Natural killer cell (primary cell): ENCODE data around the gene WFDC6. TPM values are rescaled to one million over a fixed set of nuclear protein-coding genes. Genes with fewer than 3 reads are reported as not detected.

Source experiments
- ATAC-seq, 3 donors: fragments of 150-1000 bp in 2 of 3; fragments of 200-7000 bp in 1 of 3; cut with Tn5 transposase; 1 replicate in 1 of 3; 2 replicates in 2 of 3; pipeline ENCODE4 v1.10.0; 2021; ENCODE audit warnings: mild to moderate bottlenecking in 2 of 3, moderate library complexity in 2 of 3
- DNase-seq, 2 donors: peaks; one replicate each; pipeline versions ENCODE4 v3.0.0 to v3.0.0-alpha.2; 2013 to 2021; ENCODE audit warnings: mixed read lengths in 1 of 2
- H3K27ac ChIP-seq: one replicate; pipeline ENCODE4 v1.5.1; 2013; ENCODE audit warnings: mild to moderate bottlenecking, low read length
- H3K27me3 ChIP-seq: one replicate; pipeline ENCODE4 v1.6.1; 2013; ENCODE audit warnings: low read length; ENCODE audit not compliant: control insufficient read depth, insufficient read depth
- H3K36me3 ChIP-seq: one replicate; pipeline ENCODE4 v1.6.1; 2013; ENCODE audit warnings: low read length; ENCODE audit not compliant: control insufficient read depth, insufficient read depth
- H3K4me1 ChIP-seq: one replicate; pipeline ENCODE4 v1.6.1; 2013; ENCODE audit warnings: low read length; ENCODE audit not compliant: control insufficient read depth, insufficient read depth
- H3K4me3 ChIP-seq: one replicate; pipeline ENCODE4 v1.5.1; 2013; ENCODE audit warnings: low read length
- H3K9me3 ChIP-seq: one replicate; pipeline ENCODE4 v1.6.1; 2013; ENCODE audit warnings: low read length; ENCODE audit not compliant: control insufficient read depth, insufficient read depth
- H3K27ac Mint-ChIP-seq, 2 donors: one replicate each; pipeline ENCODE4 v1.8.0; 2022; ENCODE audit warnings: mild to moderate bottlenecking in 2 of 2, mixed read lengths in 2 of 2, moderate library complexity in 1 of 2
- H3K27me3 Mint-ChIP-seq, 2 donors: one replicate each; pipeline ENCODE4 v1.8.0; 2022; ENCODE audit warnings: low read depth in 2 of 2, mixed read lengths in 2 of 2
- H3K36me3 Mint-ChIP-seq: one replicate; pipeline ENCODE4 v1.8.0; 2022; ENCODE audit warnings: mixed read lengths
- H3K4me1 Mint-ChIP-seq, 2 donors: one replicate each; pipeline ENCODE4 v1.8.0; 2022; ENCODE audit warnings: mixed read lengths in 2 of 2
- H3K4me3 Mint-ChIP-seq: one replicate; pipeline ENCODE4 v1.8.0; 2022; ENCODE audit warnings: mild to moderate bottlenecking, moderate library complexity, mixed read lengths
- H3K9me3 Mint-ChIP-seq, 2 donors: one replicate each; pipeline ENCODE4 v1.8.0; 2022; ENCODE audit warnings: mixed read lengths in 2 of 2
- CTCF ChIP-seq: fragments of 200-600 bp; IDR thresholded peaks from one replicate; pipeline ENCODE4 v1.8.0; 2022; ENCODE audit warnings: antibody characterized with exemption
- WGBS: methylation state at CpG from one replicate; pipeline ENCODE4 v1.1.7; 2013; ENCODE audit warnings: missing lambda C conversion rate; ENCODE audit not compliant: insufficient coverage; 5-methylcytosine and 5-hydroxymethylcytosine counted together
- intact Hi-C: fragments of 100-400 bp; cut with micrococcal nuclease; formaldehyde crosslinking; loops from one replicate; pipeline ENCODE4 v1.14.2; 2022
- total RNA-seq, 4 donors: library from RNA; stranded (reverse); fragments of 120-200 nt in 1 of 4; gene quantifications; one replicate each; pipeline versions ENCODE4 v1.2.3 to v1.2.4, GENCODE V29; 2013 to 2022

The WFDC6 gene
- total RNA-seq, 3 donors from 2014 or later (not counting 1 experiment from before 2014, with no cell fraction given), result not detected

- Mint-ChIP-seq H3K36me3 (no peaks in the 10 kb centered on the region), H3K9me3 (no peaks in the 10 kb centered on the region), H3K27ac (no peak overlapping the region), H3K4me1 (no peaks in the 10 kb centered on the region), H3K27me3 (peaks cover 34 to 40% of the 10 kb centered on the region in 2 donors), H3K4me3 (no peak overlapping the region)
- Histone ChIP-seq H3K4me1 (no peaks in the 10 kb centered on the region), H3K4me3 (no peak overlapping the region), H3K27me3 (peaks cover 7% of the 10 kb centered on the region), H3K9me3 (no peaks in the 10 kb centered on the region), H3K27ac (no peak overlapping the region), H3K36me3 (no peaks in the 10 kb centered on the region)
- intact Hi-C loops, result no loop called here
- DNase-seq (no peak), ATAC-seq (no peak)
- 93% methylated on average over 3 of the region's 4 CpGs for WGBS
- TF ChIP-seq CTCF, result no peak
These were observed 53.9 kb downstream of the WFDC6 start for GRCh38 chr20:45485388-45485787.

GRCh38 chr20:45484676-45485075, 54.6 kb downstream of the WFDC6 start:
- no peaks in the 10 kb centered on the region for H3K4me1 Mint-ChIP-seq
- DNase-seq (no peak), ATAC-seq (no peak)
- H3K27me3 Mint-ChIP-seq, result peaks cover 35 to 45% of the 10 kb centered on the region in 2 donors
- Histone ChIP-seq H3K27me3 (peaks cover 7% of the 10 kb centered on the region), H3K36me3 (no peaks in the 10 kb centered on the region), H3K4me1 (no peaks in the 10 kb centered on the region), H3K27ac (no peak overlapping the region), H3K9me3 (no peaks in the 10 kb centered on the region), H3K4me3 (no peak overlapping the region)
- 62% methylated on average over 6 of the region's 6 CpGs for WGBS
- no peak overlapping the region for H3K4me3 Mint-ChIP-seq
- intact Hi-C loops, result no loop called here
- no peaks in the 10 kb centered on the region for H3K9me3 Mint-ChIP-seq
- H3K36me3 Mint-ChIP-seq, result no peaks in the 10 kb centered on the region
- TF ChIP-seq CTCF, result no peak
- H3K27ac Mint-ChIP-seq, result no peak overlapping the region

Other genes starting within 250 kb of the WFDC6 start
- gene RBPJL, start 232.6 kb downstream of the WFDC6 start, total RNA-seq, result not detected
- not detected for gene MATN4, start 231.2 kb downstream of the WFDC6 start, total RNA-seq
- 1 to 10 TPM in 2 of 3 donors, under 1 TPM in 1; 0.45 to 1.8 (median 1.5) TPM for gene SDC4, start 191.1 kb downstream of the WFDC6 start, total RNA-seq
- 10 to 100 TPM; 73.8 to 77.4 (median 74.0) TPM for gene SYS1, start 176.3 kb downstream of the WFDC6 start, total RNA-seq
- under 1 TPM in 1 of 3 donors, not detected in 2; 0.14 TPM for gene TP53TG5, start 161.2 kb downstream of the WFDC6 start, total RNA-seq
- gene DBNDD2, start 131.2 kb downstream of the WFDC6 start, total RNA-seq, result 10 to 100 TPM; 13.0 to 14.7 (median 13.3) TPM
- gene PIGT, start 123.3 kb downstream of the WFDC6 start, total RNA-seq, result 100 to 1,000 TPM; 173 to 190 (median 187) TPM
- not detected for gene WFDC2, start 69.7 kb downstream of the WFDC6 start, total RNA-seq
- gene SPINT3, start 23.9 kb downstream of the WFDC6 start, total RNA-seq, result not detected
- gene EPPIN, start 7.9 kb upstream of the WFDC6 start, total RNA-seq, result not detected
- not detected for gene WFDC8, start 39.8 kb upstream of the WFDC6 start, total RNA-seq
- not detected for gene WFDC10A, start 90.3 kb upstream of the WFDC6 start, total RNA-seq
- not detected for gene WFDC9, start 91.8 kb upstream of the WFDC6 start, total RNA-seq
- gene WFDC11, start 130.8 kb upstream of the WFDC6 start, total RNA-seq, result not detected
- not detected for gene WFDC13, start 162.6 kb upstream of the WFDC6 start, total RNA-seq
- not detected for gene WFDC10B, start 165.5 kb upstream of the WFDC6 start, total RNA-seq
- gene SPINT4, start 182.9 kb upstream of the WFDC6 start, total RNA-seq, result not detected